Measurements from ENCODE around the gene TMEM184B. TPM values are rescaled to one million over a fixed set of nuclear protein-coding genes. Genes with fewer than 3 reads are reported as not detected.

Gene TMEM184B
- total RNA-seq, 4 donors from 2014 or later = 41.2 to 86.4 (median 48.6) TPM

GRCh38 chr22:38316364-38317121 is 43.7 kb upstream of the TMEM184B start:
- peak; percentile 44 for ATAC-seq (ENCODE audit: low FRiP score)
- no peak for DNase-seq (ENCODE audit: low spot score)
- no peak for TF ChIP-seq CTCF (IDR thresholded peaks at IDR 0.05)

GRCh38 chr22:38315823-38316363 is 43.1 kb upstream of the TMEM184B start:
- DNase-seq (ENCODE audit: low spot score) (no peak), ATAC-seq (ENCODE audit: low FRiP score) (no peak)
- no peak for TF ChIP-seq CTCF (IDR thresholded peaks at IDR 0.05)

- no peak for DNase-seq (ENCODE audit: low spot score)
- no peak for TF ChIP-seq CTCF (IDR thresholded peaks at IDR 0.05)
- ATAC-seq (ENCODE audit: low FRiP score) = no peak
Observed at GRCh38 chr22:38314933-38315822, 42.4 kb upstream of the TMEM184B start.

GRCh38 chr22:38314051-38314932 is 41.5 kb upstream of the TMEM184B start:
- TF ChIP-seq CTCF (IDR thresholded peaks at IDR 0.05) = no peak
- ATAC-seq (ENCODE audit: low FRiP score) = no peak

GRCh38 chr22:38313384-38313955 is 40.7 kb upstream of the TMEM184B start:
- ATAC-seq (ENCODE audit: low FRiP score) (no peak), DNase-seq (ENCODE audit: low spot score) (no peak)
- no peak for TF ChIP-seq CTCF (IDR thresholded peaks at IDR 0.05)

More at GRCh38 chr22:38314051-38314932, 41.5 kb upstream of the TMEM184B start:
- DNase-seq (ENCODE audit: low spot score) = no peak

GRCh38 chr22:38312261-38312800 is 39.5 kb upstream of the TMEM184B start:
- TF ChIP-seq CTCF (IDR thresholded peaks at IDR 0.05) = no peak
- no peak for DNase-seq (ENCODE audit: low spot score)
- no peak for ATAC-seq (ENCODE audit: low FRiP score)

All from omental fat pad (tissue), 4 donors.